Right lobe of liver (tissue), 4 donors: ENCODE data around the gene PLPPR5.

Experiments used
- POLR2A ChIP-seq: fragments of 450-650 bp; IDR thresholded peaks from one replicate; pipeline ENCODE4 v1.6.1; 2017; ENCODE audit warnings: antibody characterized with exemption, mild to moderate bottlenecking
- TF ChIP-seq, protein P1 (sequence below), 4 donors: fragments of 200-600 bp in 3 of 4; fragments of 450-650 bp in 1 of 4; IDR thresholded peaks; one replicate each; pipeline versions ENCODE4 v1.5.1 to v1.8.0; 2016 to 2022; ENCODE audit warnings: antibody characterized with exemption in 4 of 4, mild to moderate bottlenecking in 2 of 4
- donor health status: DM: no; HTN: no; CAD: no.
- donor health status: DM: no; HTN: no; CAD: no.
- donor health status: DM: no; HTN: yes; CAD: no.

DNA sequence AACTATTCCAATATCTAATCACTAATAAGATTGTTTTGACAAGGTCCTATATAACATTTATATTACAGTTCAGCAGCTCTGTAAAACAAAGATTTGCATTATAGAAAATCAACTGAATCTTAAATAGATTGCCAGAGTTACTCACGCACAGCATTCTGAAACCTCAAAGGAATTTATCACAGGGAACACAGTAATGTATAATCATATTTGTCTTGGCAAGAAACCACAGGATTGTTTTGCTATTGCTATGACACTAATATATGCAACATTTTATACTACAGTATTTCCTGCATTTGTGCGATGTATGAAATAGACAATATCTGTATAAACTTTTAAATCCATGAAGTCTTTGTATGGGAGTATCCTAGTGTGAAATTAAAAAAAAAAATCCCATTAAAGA, 101.4 kb downstream of the PLPPR5 start:
- TF ChIP-seq POLR2A, result no peak
- TF ChIP-seq, protein P1, sequence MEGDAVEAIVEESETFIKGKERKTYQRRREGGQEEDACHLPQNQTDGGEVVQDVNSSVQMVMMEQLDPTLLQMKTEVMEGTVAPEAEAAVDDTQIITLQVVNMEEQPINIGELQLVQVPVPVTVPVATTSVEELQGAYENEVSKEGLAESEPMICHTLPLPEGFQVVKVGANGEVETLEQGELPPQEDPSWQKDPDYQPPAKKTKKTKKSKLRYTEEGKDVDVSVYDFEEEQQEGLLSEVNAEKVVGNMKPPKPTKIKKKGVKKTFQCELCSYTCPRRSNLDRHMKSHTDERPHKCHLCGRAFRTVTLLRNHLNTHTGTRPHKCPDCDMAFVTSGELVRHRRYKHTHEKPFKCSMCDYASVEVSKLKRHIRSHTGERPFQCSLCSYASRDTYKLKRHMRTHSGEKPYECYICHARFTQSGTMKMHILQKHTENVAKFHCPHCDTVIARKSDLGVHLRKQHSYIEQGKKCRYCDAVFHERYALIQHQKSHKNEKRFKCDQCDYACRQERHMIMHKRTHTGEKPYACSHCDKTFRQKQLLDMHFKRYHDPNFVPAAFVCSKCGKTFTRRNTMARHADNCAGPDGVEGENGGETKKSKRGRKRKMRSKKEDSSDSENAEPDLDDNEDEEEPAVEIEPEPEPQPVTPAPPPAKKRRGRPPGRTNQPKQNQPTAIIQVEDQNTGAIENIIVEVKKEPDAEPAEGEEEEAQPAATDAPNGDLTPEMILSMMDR (IDR thresholded peaks at IDR 0.05), result no peak
